SK-N-SH (cell line): ENCODE data around the gene TEPSIN. TPM values are rescaled to one million over a fixed set of nuclear protein-coding genes. Genes with fewer than 3 reads are reported as not detected.

Source experiments
- CTCF ChIA-PET: fragments of 300-600, 350-600 bp; formaldehyde crosslinking; extraction: SDS; loops from one replicate; lab custom pipeline; 2021; lab: Yijun Ruan, JAX
- POLR2A ChIA-PET: fragments of 350-600 bp; sonication (Branson Sonifier 250); formaldehyde crosslinking; extraction: SDS; loops from one replicate; lab custom pipeline; 2020; ENCODE audit warnings: antibody characterized with exemption, inconsistent platforms; lab: Yijun Ruan, JAX
- DNase-seq: peaks from one replicate; pipeline ENCODE4 v3.0.0; 2012
- H2AFZ ChIP-seq: fragments of 200-600 bp; sonication (generic); 2 replicates; pipeline ENCODE4 v1.8.1; 2016; ENCODE audit warnings: antibody characterized with exemption, mild to moderate bottlenecking, low read depth
- H3F3A ChIP-seq: fragments of 200-600 bp; sonication (generic); replicated peaks from 2 replicates; pipeline ENCODE3; 2016; ENCODE audit warnings: antibody characterized with exemption, mild to moderate bottlenecking; ENCODE audit not compliant: insufficient read depth
- H3K27ac ChIP-seq, 2 experiments: fragments of 200-500 bp in 1 of 2; fragments of 200-600 bp in 1 of 2; sonication (Bioruptor generic) in 1 of 2; sonication (generic), shearing (Covaris generic) in 1 of 2; 2 replicates each; pipeline versions ENCODE4 v1.5.1 to v1.6.1; 2014 to 2016; ENCODE audit warnings: low read depth in 2 of 2, inconsistent platforms in 1 of 2, low read length in 1 of 2, mild to moderate bottlenecking in 1 of 2, mixed read lengths in 1 of 2
- H3K27me3 ChIP-seq: fragments of 200-600 bp; sonication (generic), shearing (Covaris generic); 2 replicates; pipeline ENCODE4 v1.6.1; 2016; ENCODE audit warnings: mixed run types; ENCODE audit not compliant: insufficient read depth
- H3K36me3 ChIP-seq, 2 experiments: fragments of 200-500 bp in 1 of 2; fragments of 200-600 bp in 1 of 2; sonication (Bioruptor generic) in 1 of 2; sonication (generic) in 1 of 2; replicated peaks in 1 of 2; 2 replicates each; pipeline versions ENCODE3 to v1.5.1; 2014 to 2016; ENCODE audit warnings: low read length in 1 of 2, mild to moderate bottlenecking in 1 of 2; ENCODE audit not compliant: insufficient read depth in 2 of 2, control insufficient read depth in 1 of 2
- H3K4me1 ChIP-seq, 2 experiments: fragments of 200-500 bp in 1 of 2; fragments of 200-600 bp in 1 of 2; sonication (Bioruptor generic) in 1 of 2; sonication (generic), shearing (Covaris generic) in 1 of 2; 2 replicates each; pipeline versions ENCODE4 v1.5.1 to v1.6.1; 2014 to 2016; ENCODE audit warnings: low read depth in 1 of 2, low read length in 1 of 2, mixed run types in 1 of 2; ENCODE audit not compliant: insufficient read depth in 2 of 2, control insufficient read depth in 1 of 2
- H3K4me2 ChIP-seq: fragments of 200-600 bp; sonication (generic), shearing (Covaris generic); 2 replicates; pipeline ENCODE4 v1.6.1; 2017; ENCODE audit warnings: mixed run types
- H3K4me3 ChIP-seq, 2 experiments: fragments of 200-500 bp in 1 of 2; fragments of 200-600 bp in 1 of 2; sonication (Bioruptor generic) in 1 of 2; sonication (generic), shearing (Covaris generic) in 1 of 2; 2 replicates each; pipeline versions ENCODE4 v1.5.1 to v1.8.1; 2014 to 2016; ENCODE audit warnings: low read depth in 2 of 2, inconsistent platforms in 1 of 2, low read length in 1 of 2, mild to moderate bottlenecking in 1 of 2, mixed read lengths in 1 of 2, moderate library complexity in 1 of 2
- H3K79me2 ChIP-seq: fragments of 200-600 bp; sonication (generic); 2 replicates; pipeline ENCODE4 v1.8.1; 2017; ENCODE audit warnings: mild to moderate bottlenecking; ENCODE audit not compliant: insufficient read depth
- H3K9ac ChIP-seq: fragments of 200-600 bp; sonication (generic); 2 replicates; pipeline ENCODE4 v1.6.1; 2017; ENCODE audit warnings: mixed run types
- H3K9me2 ChIP-seq: fragments of 200-600 bp; sonication (generic); 2 replicates; pipeline ENCODE4 v1.6.1; 2017; ENCODE audit warnings: mixed run types
- H3K9me3 ChIP-seq: fragments of 200-600 bp; sonication (generic); 2 replicates; pipeline ENCODE4 v1.6.1; 2017; ENCODE audit warnings: mixed run types, mild to moderate bottlenecking, moderate library complexity
- H4K20me1 ChIP-seq: fragments of 200-600 bp; sonication (generic); 2 replicates; pipeline ENCODE4 v1.6.1; 2017; ENCODE audit warnings: mild to moderate bottlenecking, mixed run types; ENCODE audit not compliant: insufficient read depth
- CTCF ChIP-seq: fragments of 200-600 bp; sonication (generic); IDR thresholded peaks from 2 replicates; pipeline ENCODE4 v1.6.1; 2017; ENCODE audit warnings: antibody characterized with exemption, mild to moderate bottlenecking, moderate library complexity
- EP300 ChIP-seq, 2 experiments: IDR thresholded peaks; 2 replicates each; pipeline versions ENCODE4 v1.4.0 to v1.6.1; 2012; ENCODE audit warnings: borderline replicate concordance in 1 of 2, low read depth in 1 of 2, low read length in 1 of 2
- EZH2phosphoT487 ChIP-seq: fragments of 200-600 bp; sonication (generic); IDR thresholded peaks from 2 replicates; pipeline ENCODE4 v1.6.1; 2017; ENCODE audit warnings: low read depth, mixed run types, mild to moderate bottlenecking, antibody characterized with exemption, moderate library complexity, borderline replicate concordance
- FOXM1 ChIP-seq: IDR thresholded peaks from 2 replicates; pipeline ENCODE4 v1.4.0; 2012; ENCODE audit warnings: low read depth, mild to moderate bottlenecking
- MEF2A ChIP-seq: IDR thresholded peaks from 2 replicates; pipeline ENCODE4 v1.4.0; 2012; ENCODE audit warnings: low read depth, borderline replicate concordance
- POLR2AphosphoS5 ChIP-seq: IDR thresholded peaks from 2 replicates; pipeline ENCODE4 v1.6.1; 2012; ENCODE audit warnings: low read depth, low read length
- RCOR1 ChIP-seq: fragments of 150-350 bp; IDR thresholded peaks from 2 replicates; pipeline ENCODE4 v1.6.1; 2017; ENCODE audit warnings: antibody characterized with exemption, low read length
- TAF1 ChIP-seq: IDR thresholded peaks from 2 replicates; pipeline ENCODE4 v1.6.1; 2012; ENCODE audit warnings: low read depth, mild to moderate bottlenecking, low read length, moderate library complexity, borderline replicate concordance
- TCF12 ChIP-seq: IDR thresholded peaks from 2 replicates; pipeline ENCODE4 v1.4.0; 2012
- TEAD4 ChIP-seq: IDR thresholded peaks from 2 replicates; pipeline ENCODE4 v1.4.0; 2012; ENCODE audit warnings: mild to moderate bottlenecking, borderline replicate concordance; ENCODE audit not compliant: insufficient read depth
- YY1 ChIP-seq: IDR thresholded peaks from 2 replicates; pipeline ENCODE4 v1.4.0; 2012; ENCODE audit warnings: low read depth, mild to moderate bottlenecking
- ZBTB33 ChIP-seq: IDR thresholded peaks from 2 replicates; pipeline ENCODE4 v1.4.0; 2012; ENCODE audit warnings: low read depth, borderline replicate concordance
- WGBS: methylation state at CpG from one replicate; pipeline ENCODE4 v1.1.6; 2017; ENCODE audit warnings: low lambda C conversion rate; 5-methylcytosine and 5-hydroxymethylcytosine counted together
- polyA plus RNA-seq, 3 experiments: library from polyadenylated mRNA; depleted of rRNA; stranded (reverse); fragments of >200 nt; gene quantifications; 2 replicates each; pipeline ENCODE4 v1.2.3, GENCODE V29; 2012
- TF ChIP-seq, protein P1 (sequence below): IDR thresholded peaks from 2 replicates; pipeline ENCODE4 v1.4.0; 2012; ENCODE audit warnings: low read depth, borderline replicate concordance
- TF ChIP-seq, protein P2 (sequence below): IDR thresholded peaks from 2 replicates; pipeline ENCODE4 v1.6.1; 2012; ENCODE audit warnings: mild to moderate bottlenecking, low read depth, low read length, moderate library complexity
- TF ChIP-seq, protein P3 (sequence below): IDR thresholded peaks from 2 replicates; pipeline ENCODE4 v1.4.0; 2012; ENCODE audit warnings: low read depth

The TEPSIN gene
- polyA plus RNA-seq, 1 of the 3 experiments (the other 2 are of a cell fraction), result 35.3 TPM

DNA sequence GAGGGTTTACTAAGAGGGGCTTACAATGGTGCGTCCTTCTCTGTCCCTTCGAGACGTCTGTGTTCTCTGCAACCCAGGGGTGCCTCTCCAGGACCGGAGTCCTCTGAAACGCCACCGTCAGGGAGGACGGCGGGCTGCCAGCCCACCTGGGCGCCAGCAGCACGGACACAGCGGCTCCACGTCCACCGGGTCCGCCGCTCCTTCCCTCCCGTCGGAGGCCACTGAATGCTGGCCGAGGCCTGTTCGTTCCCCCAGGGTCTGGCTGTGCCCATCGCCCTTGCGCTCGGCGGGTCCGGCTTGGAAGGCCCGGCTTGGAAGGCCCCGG is 403 bp downstream of the TEPSIN start:
- H3K27me3 ChIP-seq, result no peaks in the 10 kb centered on the region
- H3K27ac ChIP-seq, result peak overlapping the region in 1 of 2 experiments; percentile 23; a peak in 1 of 4 replicates
- peaks cover 58% of the 10 kb centered on the region for H3K79me2 ChIP-seq
- H3K4me2 ChIP-seq, result peak overlapping the region; percentile 95
- peak overlapping the region; percentile 59; the same call in 1 of the 2 replicates for H2AFZ ChIP-seq
- H3K9ac ChIP-seq, result peak overlapping the region; percentile 85
- POLR2A ChIA-PET, result interaction anchor here (0.7 to 1.5 kb wide), 10 partner anchors 9 to 277 kb away, joined by 3 to 9 read pairs (median 3); partner anchors contain the start of gene SLC38A10
- no peaks in the 10 kb centered on the region for H3K9me3 ChIP-seq
- H3K4me1 ChIP-seq, result peaks cover 0 to 40% of the 10 kb centered on the region in 2 experiments; a peak in 2 of 4 replicates
- peaks cover 13% of the 10 kb centered on the region for H4K20me1 ChIP-seq
- DNase-seq, result no peak
- peaks cover 0 to 24% of the 10 kb centered on the region in 2 experiments for H3K36me3 ChIP-seq
- CTCF ChIA-PET, result interaction anchor here (0.7 to 12.8 kb wide), 14 partner anchors 9 to 362 kb away, joined by 3 to 133 read pairs (median 7); partner anchors contain the start of gene CEP131
- H3K4me3 ChIP-seq, result peak overlapping the region; percentile 93 to 99
- WGBS, result 1% methylated on average over 20 of the region's 26 CpGs
- peaks cover 4% of the 10 kb centered on the region for H3F3A ChIP-seq
- TF ChIP-seq TAF1 (no peak), RCOR1 (no peak)
- TF ChIP-seq, protein P1, sequence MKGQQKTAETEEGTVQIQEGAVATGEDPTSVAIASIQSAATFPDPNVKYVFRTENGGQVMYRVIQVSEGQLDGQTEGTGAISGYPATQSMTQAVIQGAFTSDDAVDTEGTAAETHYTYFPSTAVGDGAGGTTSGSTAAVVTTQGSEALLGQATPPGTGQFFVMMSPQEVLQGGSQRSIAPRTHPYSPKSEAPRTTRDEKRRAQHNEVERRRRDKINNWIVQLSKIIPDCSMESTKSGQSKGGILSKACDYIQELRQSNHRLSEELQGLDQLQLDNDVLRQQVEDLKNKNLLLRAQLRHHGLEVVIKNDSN, result no peak
- H3K9me2 ChIP-seq, result no peaks in the 10 kb centered on the region

DNA sequence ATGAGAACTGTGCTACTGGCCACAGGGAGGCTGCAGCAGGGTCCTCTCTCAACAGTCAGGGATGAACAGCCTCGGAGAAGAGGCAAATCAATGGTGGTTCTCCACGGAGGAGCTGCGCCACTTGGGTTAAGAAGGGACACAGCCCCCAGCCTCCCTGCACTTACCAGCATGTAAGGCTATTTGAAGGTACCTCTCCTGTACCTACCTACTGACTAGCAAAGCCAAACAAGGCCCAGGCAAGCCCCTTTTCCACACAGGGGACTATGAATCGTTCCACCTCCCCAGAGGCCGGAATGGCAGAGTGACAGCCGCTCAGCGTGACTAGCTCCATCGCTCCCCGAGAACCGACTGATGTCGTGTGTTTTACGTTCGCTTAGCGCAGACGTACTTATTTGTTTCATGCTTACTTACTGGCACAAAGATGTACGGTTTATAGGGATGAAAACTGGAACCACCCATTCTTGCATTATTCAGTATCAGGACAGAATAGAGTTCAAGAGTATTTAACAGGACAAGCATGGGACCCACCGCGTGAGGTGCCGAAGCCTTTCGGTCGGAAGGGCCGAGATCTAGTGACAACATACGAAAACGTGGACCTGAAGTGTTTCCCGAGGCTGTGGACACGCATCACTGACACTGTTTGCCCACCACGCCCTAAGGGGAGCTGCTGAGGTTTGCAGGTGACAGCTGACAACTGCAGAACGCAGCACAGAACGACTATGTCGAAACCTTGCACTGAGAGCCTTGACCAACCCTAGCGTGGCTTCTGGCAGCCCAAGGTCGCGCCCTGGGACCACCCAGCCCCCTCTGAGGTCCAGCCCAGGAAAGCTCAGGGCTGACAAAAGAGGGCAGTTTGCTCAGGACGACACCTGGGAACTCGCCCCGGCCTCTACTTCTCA is 1.0 kb downstream of the TEPSIN start:
- ChIA-PET POLR2A (interaction anchor here (1.4 to 1.5 kb wide), 2 partner anchors 8 to 13 kb away, joined by 5 to 9 read pairs; no protein-coding TSS in a partner anchor), CTCF (interaction anchor here (0.8 to 12.8 kb wide), 10 partner anchors 8 to 363 kb away, joined by 3 to 133 read pairs (median 8); partner anchors contain the start of gene CEP131)
- peak overlapping the region; percentile 95 for H3K4me2 ChIP-seq
- H3F3A ChIP-seq, result peaks cover 4% of the 10 kb centered on the region
- no peaks in the 10 kb centered on the region for H3K27me3 ChIP-seq
- peak overlapping the region; percentile 85 for H3K9ac ChIP-seq
- no peaks in the 10 kb centered on the region for H3K9me2 ChIP-seq
- no peak for DNase-seq
- WGBS, result 48% methylated on average over 34 of the region's 36 CpGs
- H2AFZ ChIP-seq, result 0 out of 2 replicates have a peak overlapping the region, but pooled peaks have one; percentile 59
- H4K20me1 ChIP-seq, result peaks cover 10% of the 10 kb centered on the region
- no peak overlapping the region for H3K27ac ChIP-seq
- H3K79me2 ChIP-seq, result peaks cover 58% of the 10 kb centered on the region
- H3K36me3 ChIP-seq, result peaks cover 0 to 26% of the 10 kb centered on the region in 2 experiments
- H3K9me3 ChIP-seq, result no peaks in the 10 kb centered on the region
- peaks cover 0 to 40% of the 10 kb centered on the region in 2 experiments; a peak in 2 of 4 replicates for H3K4me1 ChIP-seq
- H3K4me3 ChIP-seq, result peak overlapping the region; percentile 93 to 99
- TF ChIP-seq TEAD4 (no peak), MEF2A (no peak), YY1 (no peak), FOXM1 (no peak), POLR2AphosphoS5 (no peak), ZBTB33 (no peak), RCOR1 (no peak), TCF12 (no peak), EP300 (IDR thresholded peaks at IDR 0.05; ENCODE audit: borderline replicate concordance in 1 of 2, low read depth in 1 of 2, low read length in 1 of 2) (no peak), EZH2phosphoT487 (no peak), CTCF (no peak), TAF1 (no peak)
- TF ChIP-seq, protein P2, sequence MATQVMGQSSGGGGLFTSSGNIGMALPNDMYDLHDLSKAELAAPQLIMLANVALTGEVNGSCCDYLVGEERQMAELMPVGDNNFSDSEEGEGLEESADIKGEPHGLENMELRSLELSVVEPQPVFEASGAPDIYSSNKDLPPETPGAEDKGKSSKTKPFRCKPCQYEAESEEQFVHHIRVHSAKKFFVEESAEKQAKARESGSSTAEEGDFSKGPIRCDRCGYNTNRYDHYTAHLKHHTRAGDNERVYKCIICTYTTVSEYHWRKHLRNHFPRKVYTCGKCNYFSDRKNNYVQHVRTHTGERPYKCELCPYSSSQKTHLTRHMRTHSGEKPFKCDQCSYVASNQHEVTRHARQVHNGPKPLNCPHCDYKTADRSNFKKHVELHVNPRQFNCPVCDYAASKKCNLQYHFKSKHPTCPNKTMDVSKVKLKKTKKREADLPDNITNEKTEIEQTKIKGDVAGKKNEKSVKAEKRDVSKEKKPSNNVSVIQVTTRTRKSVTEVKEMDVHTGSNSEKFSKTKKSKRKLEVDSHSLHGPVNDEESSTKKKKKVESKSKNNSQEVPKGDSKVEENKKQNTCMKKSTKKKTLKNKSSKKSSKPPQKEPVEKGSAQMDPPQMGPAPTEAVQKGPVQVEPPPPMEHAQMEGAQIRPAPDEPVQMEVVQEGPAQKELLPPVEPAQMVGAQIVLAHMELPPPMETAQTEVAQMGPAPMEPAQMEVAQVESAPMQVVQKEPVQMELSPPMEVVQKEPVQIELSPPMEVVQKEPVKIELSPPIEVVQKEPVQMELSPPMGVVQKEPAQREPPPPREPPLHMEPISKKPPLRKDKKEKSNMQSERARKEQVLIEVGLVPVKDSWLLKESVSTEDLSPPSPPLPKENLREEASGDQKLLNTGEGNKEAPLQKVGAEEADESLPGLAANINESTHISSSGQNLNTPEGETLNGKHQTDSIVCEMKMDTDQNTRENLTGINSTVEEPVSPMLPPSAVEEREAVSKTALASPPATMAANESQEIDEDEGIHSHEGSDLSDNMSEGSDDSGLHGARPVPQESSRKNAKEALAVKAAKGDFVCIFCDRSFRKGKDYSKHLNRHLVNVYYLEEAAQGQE, result no peak
- TF ChIP-seq, protein P3, sequence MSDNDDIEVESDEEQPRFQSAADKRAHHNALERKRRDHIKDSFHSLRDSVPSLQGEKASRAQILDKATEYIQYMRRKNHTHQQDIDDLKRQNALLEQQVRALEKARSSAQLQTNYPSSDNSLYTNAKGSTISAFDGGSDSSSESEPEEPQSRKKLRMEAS, result no peak
